Stimulated activated CD4-positive, alpha-beta T cell treated with anti-CD3 and anti-CD28 coated beads, Interleukin-4, amount 100 ng/mL, for 1 hour (primary cell): ENCODE data around the gene NUTM2E.
"Not testable (repeated sequence)": the region's sequence is repeated elsewhere in the genome, so short reads cannot be mapped to it uniquely, and the experiment has no call there.

ENCODE experiments used
- DNase-seq: peaks from one replicate; pipeline ENCODE4 v3.0.0-alpha.2; 2020

NUTM2E gene

DNA sequence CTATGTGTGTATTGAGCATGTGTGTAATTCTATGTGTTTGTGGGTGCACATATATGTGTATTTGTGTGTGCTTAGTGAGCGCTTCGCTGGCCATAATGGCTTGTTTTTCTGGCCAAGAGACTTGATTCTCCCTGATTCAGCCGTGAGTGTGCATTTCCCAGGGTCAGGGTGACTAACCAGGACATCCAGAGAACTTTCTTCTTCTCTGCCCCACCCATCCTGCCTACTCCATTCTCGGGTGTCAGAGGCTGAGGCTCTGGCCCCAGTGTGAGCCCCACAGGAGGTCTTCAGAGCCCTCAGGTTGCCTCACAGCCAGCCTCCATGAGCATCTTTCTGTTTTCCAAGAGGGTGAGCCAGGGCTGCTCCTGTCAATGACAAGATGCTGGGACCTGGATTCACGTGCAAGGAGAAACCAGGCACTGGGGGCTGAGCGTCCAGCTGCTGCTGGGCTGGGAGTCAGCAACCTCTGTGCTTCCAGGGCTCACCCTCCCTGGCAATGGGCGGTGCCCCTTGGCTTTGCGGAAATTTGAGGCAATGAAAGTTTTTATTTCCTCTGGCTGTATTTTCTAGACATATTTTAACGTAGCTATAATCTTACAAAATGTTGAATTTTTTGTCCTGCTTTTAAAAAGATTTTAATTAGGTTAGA, 40.5 kb downstream of the NUTM2E start:
- DNase-seq = not testable (repeated sequence)

DNA sequence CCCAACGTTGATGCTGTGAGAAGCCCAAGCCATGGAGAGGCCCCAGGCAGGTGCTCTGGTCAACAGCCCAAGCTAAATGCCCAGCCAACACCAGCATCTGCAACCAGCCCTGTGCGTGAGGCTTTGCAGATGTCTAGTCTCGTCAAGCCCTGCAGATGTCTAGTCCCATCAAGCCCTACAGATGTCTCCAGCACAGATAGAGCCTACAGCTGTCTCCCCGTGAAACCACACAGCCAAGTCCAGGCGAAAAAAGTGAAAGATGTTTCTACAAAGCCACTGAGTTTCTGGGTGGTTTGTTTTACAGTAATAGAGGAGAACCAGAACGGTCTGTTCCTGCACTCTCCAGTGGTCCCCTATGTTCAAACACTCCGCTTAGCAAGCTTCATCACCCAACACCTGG, 41.5 kb downstream of the NUTM2E start:
- not testable (repeated sequence) for DNase-seq

DNA sequence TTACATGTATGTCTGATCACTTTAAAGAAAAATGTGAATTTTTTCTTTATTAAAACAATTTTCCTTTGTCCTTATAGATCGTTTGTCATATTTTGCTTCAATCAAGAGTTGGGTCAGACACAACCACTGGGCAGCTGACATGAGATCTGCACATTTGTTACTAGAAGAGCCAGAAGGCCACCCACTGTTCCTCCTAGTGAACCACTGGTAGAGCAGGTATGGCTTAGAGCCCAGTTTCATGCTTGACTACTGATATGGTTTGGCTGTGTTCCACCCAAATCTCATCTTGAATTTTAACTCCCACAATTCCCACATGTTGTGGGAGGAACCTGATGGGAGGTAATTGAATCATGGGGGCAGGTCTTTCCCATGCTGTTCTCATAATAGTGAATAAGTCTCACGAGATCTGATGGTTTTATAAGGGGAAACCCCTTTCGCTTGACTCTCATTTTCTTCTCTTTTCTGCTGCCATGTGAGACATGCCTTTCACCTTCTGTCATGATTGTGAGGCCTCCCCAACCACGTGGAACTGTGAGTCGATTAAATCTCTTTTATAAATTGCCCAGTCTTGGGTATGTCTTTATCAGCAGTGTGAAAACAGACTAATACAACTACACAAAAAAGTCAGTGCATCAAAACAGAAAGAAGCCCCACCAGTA, 43.0 kb downstream of the NUTM2E start:
- DNase-seq = not testable (repeated sequence)

DNA sequence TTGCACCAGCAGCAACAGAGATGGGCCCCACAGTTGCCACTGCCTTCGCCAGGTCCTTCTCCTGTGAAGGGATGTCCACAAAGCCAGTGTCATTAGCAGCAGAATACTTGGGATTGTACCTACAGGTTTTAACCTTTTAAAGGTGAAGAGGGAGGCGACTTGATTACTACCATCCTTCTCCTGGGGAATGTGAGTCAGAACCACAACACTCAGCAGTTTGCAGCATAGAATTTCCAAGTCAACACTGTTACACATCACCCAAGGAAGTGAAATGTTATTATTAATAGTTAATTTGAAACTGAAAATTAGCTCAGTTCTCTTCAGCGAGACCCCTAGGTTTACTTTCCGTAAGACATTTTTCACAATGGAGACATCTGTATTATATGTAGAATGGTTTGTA, 45.2 kb downstream of the NUTM2E start:
- not testable (repeated sequence) for DNase-seq
